GM18505 (cell line): ENCODE results near the gene ZMYM2.

Experiments used
- ATAC-seq: cut with Tn5 transposase; IDR thresholded peaks from one replicate; pipeline ENCODE4 v1.9.1; 2021; ENCODE audit not compliant: unreplicated experiment
- POLR2A ChIP-seq: IDR thresholded peaks from 4 replicates; pipeline ENCODE4 v1.6.1; 2011; ENCODE audit warnings: borderline replicate concordance; ENCODE audit not compliant: insufficient read depth, insufficient read length; ENCODE audit errors: extremely low read depth

The ZMYM2 gene

DNA sequence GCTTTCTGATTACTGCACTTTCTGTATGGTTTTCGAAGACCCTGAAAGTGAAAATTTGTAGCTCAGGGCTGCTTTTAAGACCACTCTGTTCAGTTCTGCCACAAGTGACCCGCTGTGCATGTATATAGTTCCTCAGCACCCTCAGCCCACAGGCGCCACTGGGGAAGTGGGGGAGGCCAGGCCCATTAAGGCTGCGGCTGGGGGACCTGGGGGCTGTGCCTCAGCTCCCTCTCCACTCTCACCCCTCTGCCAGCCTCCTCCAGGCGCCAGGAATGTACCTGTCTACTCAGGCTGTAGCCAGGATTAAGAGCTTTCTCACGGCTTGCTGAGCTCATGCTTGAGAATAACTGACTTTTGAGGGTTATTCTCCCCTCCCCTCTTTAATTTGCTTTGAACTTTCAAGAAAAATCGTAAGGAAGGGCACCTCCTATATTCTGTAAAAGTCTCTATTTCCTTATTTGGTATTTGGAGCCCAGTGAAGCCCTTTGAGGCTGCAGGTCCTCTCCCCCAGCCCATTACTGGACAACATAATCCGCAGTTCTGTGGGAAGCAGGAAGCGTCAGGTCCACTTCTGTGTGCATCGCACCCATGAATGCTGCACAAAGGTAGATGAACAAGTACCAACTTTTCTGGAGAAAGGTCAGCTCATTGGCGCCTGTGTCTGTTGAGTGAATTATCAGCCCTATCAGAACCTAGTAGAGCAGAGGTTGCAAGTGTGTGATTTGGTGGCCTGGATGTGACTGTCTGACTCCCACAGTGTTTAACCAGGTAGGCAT lies 172.7 kb downstream of the ZMYM2 start:
- no peak for ATAC-seq
- no peak for TF ChIP-seq POLR2A

- no peak for ATAC-seq
- no peak for TF ChIP-seq POLR2A
Measured at GRCh38 chr13:20132052-20132634, 173.6 kb downstream of the ZMYM2 start.

GRCh38 chr13:20134732-20135131 lies 176.2 kb downstream of the ZMYM2 start:
- TF ChIP-seq POLR2A, result no peak
- no peak for ATAC-seq

DNA sequence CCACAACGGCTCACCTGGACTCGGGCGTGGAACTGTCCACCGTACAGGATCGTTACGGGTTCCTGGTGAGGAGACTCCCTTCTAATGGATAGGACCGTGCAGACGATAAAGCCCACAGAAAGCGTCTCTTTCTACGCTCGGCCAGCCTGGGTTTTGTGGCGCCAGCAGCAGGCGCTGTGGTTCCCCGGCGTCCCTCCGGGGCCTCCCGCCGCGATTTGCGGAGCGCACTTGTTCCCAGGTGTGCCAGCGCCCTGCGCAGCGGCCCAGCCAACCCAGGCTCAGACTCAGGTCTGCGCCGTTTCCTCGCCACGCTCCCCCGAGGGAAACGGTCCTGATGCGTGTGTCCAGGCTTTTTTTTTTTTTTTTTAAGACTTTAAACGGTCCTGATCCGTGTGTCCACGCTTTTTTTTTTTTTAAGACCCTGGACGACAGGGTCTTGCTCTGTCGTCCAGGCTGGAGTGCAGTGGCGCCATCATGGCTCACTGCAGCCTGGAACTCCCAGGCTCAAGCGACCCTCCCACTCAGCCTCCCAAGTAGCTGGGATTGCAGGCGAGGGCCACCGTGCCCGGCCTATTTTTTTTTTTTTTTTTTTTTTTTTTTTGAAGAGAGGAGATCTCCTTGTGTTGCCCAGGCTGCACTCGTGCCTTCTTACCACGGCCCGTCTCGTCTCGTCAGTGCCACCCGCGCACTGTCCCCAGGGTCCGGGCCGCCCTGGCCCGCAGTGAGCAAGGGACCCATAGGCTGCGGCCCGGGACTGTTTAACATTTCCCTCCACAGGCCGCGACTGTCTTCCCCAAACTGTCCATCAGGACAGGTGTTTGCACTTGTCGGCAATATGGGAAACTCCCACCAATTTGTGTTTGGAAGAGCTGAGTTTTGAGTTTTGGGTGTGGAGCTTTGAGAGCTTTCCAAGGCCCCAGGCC lies 178.5 kb downstream of the ZMYM2 start:
- no peak for ATAC-seq

GRCh38 chr13:20137875-20138274 lies 179.3 kb downstream of the ZMYM2 start:
- no peak for TF ChIP-seq POLR2A
- ATAC-seq, result no peak

More for the DNA sequence above, 178.5 kb downstream of the ZMYM2 start:
- no peak for TF ChIP-seq POLR2A

DNA sequence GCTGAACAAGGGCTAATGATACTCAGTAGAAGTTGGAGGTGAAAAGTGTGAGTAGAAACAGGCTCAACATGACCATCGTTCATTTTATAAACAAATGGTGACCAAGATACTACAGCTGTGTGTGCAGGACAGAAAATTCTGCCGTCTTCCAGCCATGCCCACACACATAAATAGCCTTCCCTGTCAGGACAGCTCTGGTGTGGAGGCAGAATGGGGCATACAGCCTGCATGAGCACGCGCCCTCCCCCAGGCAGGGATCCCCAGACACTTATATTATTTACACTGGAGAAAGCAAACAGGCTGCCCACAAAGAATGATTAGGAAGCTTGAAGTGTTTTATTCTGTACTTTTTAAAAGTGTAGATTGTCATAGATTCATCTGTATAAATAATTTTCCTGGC lies 182.0 kb downstream of the ZMYM2 start:
- TF ChIP-seq POLR2A, result no peak
- no peak for ATAC-seq
